ENCODE results near the gene MXD1. TPM values are rescaled to one million over a fixed set of nuclear protein-coding genes. Genes with fewer than 3 reads are reported as not detected.

MXD1 gene
- total and polyA plus RNA-seq, 2 of the 4 experiments (the other 2 are of a cell fraction), result 2.0 to 3.7 TPM

- ATAC-seq (ENCODE audit: low read depth), result peak; percentile 68
These were observed 65.2 kb downstream of the MXD1 start for GRCh38 chr2:69979902-69980807.

More at GRCh38 chr2:69979902-69980807, 65.2 kb downstream of the MXD1 start:
- Histone ChIP-seq H3K27me3 (ENCODE audit: control insufficient read depth, insufficient read depth, low read length) (no peaks in the 10 kb centered on the region), H3K4me2 (ENCODE audit: low read depth, low read length) (no peak overlapping the region), H2AK9ac (replicated peaks; ENCODE audit: low read depth, low read length, poor library complexity) (no peak overlapping the region), H4K91ac (ENCODE audit: insufficient read depth, low read depth, low read length) (peak overlapping the region; percentile 61), H3K56ac (ENCODE audit: extremely low read depth, insufficient read depth, low read length) (no peak overlapping the region), H3K4me3 (ENCODE audit: insufficient read depth, low read depth, low read length) (no peak overlapping the region), H2AK5ac (ENCODE audit: low read depth, low read length) (peak overlapping the region; percentile 88; the same call in 1 of the 2 replicates), H3K36me3 (ENCODE audit: control insufficient read depth, insufficient read depth, low read length) (no peaks in the 10 kb centered on the region), H3K14ac (replicated peaks; ENCODE audit: low read depth, low read length) (peak overlapping the region; percentile 91), H3K18ac (ENCODE audit: low read depth, low read length) (no peak overlapping the region; the same call in 1 of the 2 replicates), H2BK15ac (ENCODE audit: low read depth, low read length) (peak overlapping the region; percentile 36; the same call in 1 of the 3 replicates), H3K9me1 (ENCODE audit: insufficient read depth, low read length) (peaks cover 8% of the 10 kb centered on the region; the same call in 1 of the 2 replicates), H4K20me1 (ENCODE audit: insufficient read depth, low read length) (no peaks in the 10 kb centered on the region), H3K23ac (ENCODE audit: low read depth, low read length) (peak overlapping the region; percentile 64; the same call in 1 of the 2 replicates), H3K4ac (ENCODE audit: low read depth, low read length) (peak overlapping the region; percentile 84), H3K4me1 (ENCODE audit: control insufficient read depth, insufficient read depth, low read length) (peaks cover 2% of the 10 kb centered on the region; the same call in 1 of the 2 replicates), H3K9ac (ENCODE audit: low read depth, low read length) (no peak overlapping the region), H3K79me1 (ENCODE audit: low read depth in 1 of 2, low read length in 2 of 2) (no peaks in the 10 kb centered on the region), H2BK5ac (ENCODE audit: low read depth, low read length, poor library complexity, severe bottlenecking) (no peak overlapping the region), H2BK120ac (ENCODE audit: low read depth, low read length) (peak overlapping the region; percentile 84), H3K9me3 (ENCODE audit: control insufficient read depth, insufficient read depth, low read length) (no peaks in the 10 kb centered on the region), H4K8ac (ENCODE audit: low read depth in 2 of 2, low read length in 2 of 2) (peak overlapping the region in 1 of 2 experiments; percentile 47; a peak in 1 of 4 replicates), H3K27ac (ENCODE audit: insufficient read depth, low read length) (no peak overlapping the region; the same call in 1 of the 2 replicates), H2AFZ (replicated peaks; ENCODE audit: low read length, poor library complexity) (peak overlapping the region; percentile 58), H4K5ac (ENCODE audit: low read depth, low read length) (no peak overlapping the region), H2BK20ac (ENCODE audit: low read depth, low read length) (peak overlapping the region; percentile 94)
- POLR2A ChIA-PET (ENCODE audit: unreplicated experiment), result no interaction called here
- 90% methylated on average over 2 of the region's 8 CpGs; no CpG with 5 or more reads in 1 of the 2 experiments for WGBS, 2 experiments (ENCODE audit: extremely low coverage in 2 of 2, insufficient read length in 1 of 2)
- TF ChIP-seq NFE2L2 (IDR thresholded peaks at IDR 0.05; ENCODE audit: low read depth, low read length) (peak; percentile 30; the same call in 1 of the 2 replicates), USF2 (IDR thresholded peaks at IDR 0.05; ENCODE audit: low read depth, low read length) (no peak), RAD21 (IDR thresholded peaks at IDR 0.05; ENCODE audit: low read length) (no peak), CEBPB (IDR thresholded peaks at IDR 0.05; ENCODE audit: low read depth, low read length) (peak; percentile 60), CHD1 (IDR thresholded peaks at IDR 0.05; ENCODE audit: low read depth, low read length) (no peak), BHLHE40 (IDR thresholded peaks at IDR 0.05; ENCODE audit: low read depth, low read length) (no peak), ELK1 (IDR thresholded peaks at IDR 0.05; ENCODE audit: borderline replicate concordance, low read depth, low read length) (no peak), FOS (IDR thresholded peaks at IDR 0.05; ENCODE audit: low read depth, low read length) (no peak), POLR2A (IDR thresholded peaks at IDR 0.05; ENCODE audit: low read depth, low read length) (no peak), MXI1 (IDR thresholded peaks at IDR 0.05; ENCODE audit: borderline replicate concordance, low read depth, low read length) (no peak)
- DNase-seq, result peak; percentile 82
- intact Hi-C loops (cut with micrococcal nuclease), result no loop called here
- no TSS peak for BruUV-seq (replicated peaks)
- dilution Hi-C loops (cut with HindIII; ENCODE audit: low sequenced_read_pairs, unreplicated experiment), result no loop called here
- in situ Hi-C loops (cut with MboI; ENCODE audit: low sequenced_read_pairs), result no loop called here
- CTCF ChIA-PET, result interaction anchor here (0.6 kb wide), 2 partner anchors 46 to 61 kb away, joined by 4 read pairs; no protein-coding TSS in a partner anchor
